GM23248 (cell line): ENCODE results near the gene RPRM.

Source experiments
- EZH2 ChIP-seq: fragments of 200-600 bp; sonication (generic); IDR thresholded peaks from 2 replicates; pipeline ENCODE4 v1.6.1; 2018; ENCODE audit warnings: antibody characterized with exemption, mild to moderate bottlenecking; ENCODE audit not compliant: insufficient read depth, poor library complexity, severe bottlenecking
- EZH2phosphoT487 ChIP-seq: fragments of 200-600 bp; sonication (generic); IDR thresholded peaks from 2 replicates; pipeline ENCODE4 v1.6.1; 2018; ENCODE audit warnings: antibody characterized with exemption, moderate library complexity, mild to moderate bottlenecking, low read depth; ENCODE audit not compliant: insufficient read depth

- no peak for TF ChIP-seq EZH2phosphoT487
- TF ChIP-seq EZH2: no peak
Measured at GRCh38 chr2:153462338-153462859, 16.2 kb downstream of the RPRM start.
